ENCODE results near the gene GALNTL6. TPM values are rescaled to one million over a fixed set of nuclear protein-coding genes. Genes with fewer than 3 reads are reported as not detected.

Gene GALNTL6
- 0.66 TPM for polyA plus RNA-seq (2013, experiment 1 of 2)
- polyA plus RNA-seq (2013, experiment 2 of 2): 0.59 TPM

GRCh38 chr4:171812665-171813525 is at the start of gene GALNTL6:
GALNTL6 (plus strand) TSS chr4:171813404.
- H3K27me3 ChIP-seq (ENCODE audit: control insufficient read depth in 1 of 2, insufficient read depth in 1 of 2, low read length in 2 of 2): peaks cover 15 to 35% of the 10 kb centered on the region in 2 experiments
- no peak within 1 kb of the TSS for H3K9ac ChIP-seq (ENCODE audit: low read length)
- peak within 1 kb of the TSS in 1 of 2 experiments; percentile 75 for H3K4ac ChIP-seq (ENCODE audit: low read depth in 1 of 2, low read length in 2 of 2)
- peak within 1 kb of the TSS; percentile 73 for H2BK120ac ChIP-seq (ENCODE audit: low read depth, low read length)
- peak within 1 kb of the TSS in 1 of 2 experiments; percentile 81 for H3K14ac ChIP-seq (ENCODE audit: low read length in 2 of 2)
- no peaks in the 10 kb centered on the region for H3K79me1 ChIP-seq (replicated peaks; ENCODE audit: low read length, poor library complexity, severe bottlenecking)
- H3K4me2 ChIP-seq (ENCODE audit: low read length, poor library complexity, severe bottlenecking): peak within 1 kb of the TSS; percentile 100
- H3K4me3 ChIP-seq (ENCODE audit: insufficient read depth in 1 of 2, low read depth in 1 of 2, low read length in 2 of 2): peak within 1 kb of the TSS; percentile 49 to 57
- H3K23ac ChIP-seq (ENCODE audit: low read length in 2 of 2): peak within 1 kb of the TSS; percentile 9 to 16
- H2BK15ac ChIP-seq (ENCODE audit: low read depth, poor library complexity, severe bottlenecking): peak within 1 kb of the TSS; percentile 80
- no peak within 1 kb of the TSS for H2BK5ac ChIP-seq (ENCODE audit: low read depth, low read length, poor library complexity, severe bottlenecking)
- H3K18ac ChIP-seq (ENCODE audit: low read depth in 1 of 2, low read length in 2 of 2): peak within 1 kb of the TSS; percentile 81 to 87
- no peak within 1 kb of the TSS for H2AK5ac ChIP-seq (ENCODE audit: low read length, severe bottlenecking)
- WGBS: under 1% methylated on average over 61 of the region's 83 CpGs
- peaks cover 17% of the 10 kb centered on the region for H3K4me1 ChIP-seq (ENCODE audit: control insufficient read depth, insufficient read depth, low read depth, low read length)
- H4K91ac ChIP-seq (ENCODE audit: low read length): peak within 1 kb of the TSS; percentile 15
- no peaks in the 10 kb centered on the region for H3K36me3 ChIP-seq (ENCODE audit: control insufficient read depth in 1 of 2, insufficient read depth in 2 of 2, low read depth in 1 of 2, low read length in 2 of 2)
- DNase-seq: peak; percentile 62
- peak within 1 kb of the TSS; percentile 91 for H2AFZ ChIP-seq (ENCODE audit: low read depth, low read length)
- H2BK12ac ChIP-seq (ENCODE audit: low read length in 2 of 2): peak within 1 kb of the TSS; percentile 67 to 92
- peak within 1 kb of the TSS; percentile 60 for H4K8ac ChIP-seq (ENCODE audit: low read length)
- H3K9me3 ChIP-seq (ENCODE audit: control insufficient read depth, low read length): no peaks in the 10 kb centered on the region
- no peak within 1 kb of the TSS for H3K27ac ChIP-seq (ENCODE audit: low read length, poor library complexity, severe bottlenecking)

- no peak overlapping the region for H3K4ac ChIP-seq (ENCODE audit: low read depth in 1 of 2, low read length in 2 of 2)
- no peak overlapping the region for H3K9ac ChIP-seq (ENCODE audit: low read length)
- no peak overlapping the region for H2AFZ ChIP-seq (ENCODE audit: low read depth, low read length)
- H4K91ac ChIP-seq (ENCODE audit: low read length): no peak overlapping the region
- no peaks in the 10 kb centered on the region for H3K4me1 ChIP-seq (ENCODE audit: control insufficient read depth, insufficient read depth, low read depth, low read length)
- H4K8ac ChIP-seq (ENCODE audit: low read length): no peak overlapping the region
- no peak for DNase-seq
- no peak overlapping the region for H3K18ac ChIP-seq (ENCODE audit: low read depth in 1 of 2, low read length in 2 of 2)
- no peaks in the 10 kb centered on the region for H3K36me3 ChIP-seq (ENCODE audit: control insufficient read depth in 1 of 2, insufficient read depth in 2 of 2, low read depth in 1 of 2, low read length in 2 of 2)
- no peaks in the 10 kb centered on the region for H3K27me3 ChIP-seq (ENCODE audit: control insufficient read depth in 1 of 2, insufficient read depth in 1 of 2, low read length in 2 of 2)
- no peaks in the 10 kb centered on the region for H3K9me3 ChIP-seq (ENCODE audit: control insufficient read depth, low read length)
- no peaks in the 10 kb centered on the region for H3K79me1 ChIP-seq (replicated peaks; ENCODE audit: low read length, poor library complexity, severe bottlenecking)
- H3K4me3 ChIP-seq (ENCODE audit: insufficient read depth in 1 of 2, low read depth in 1 of 2, low read length in 2 of 2): no peak overlapping the region
- no peak overlapping the region for H2AK5ac ChIP-seq (ENCODE audit: low read length, severe bottlenecking)
- H2BK120ac ChIP-seq (ENCODE audit: low read depth, low read length): no peak overlapping the region
- no peak overlapping the region for H2BK12ac ChIP-seq (ENCODE audit: low read length in 2 of 2)
- H2BK15ac ChIP-seq (ENCODE audit: low read depth, poor library complexity, severe bottlenecking): no peak overlapping the region
- no peak overlapping the region for H3K23ac ChIP-seq (ENCODE audit: low read length in 2 of 2)
- H3K14ac ChIP-seq (ENCODE audit: low read length in 2 of 2): no peak overlapping the region
- no peak overlapping the region for H3K4me2 ChIP-seq (ENCODE audit: low read length, poor library complexity, severe bottlenecking)
- H3K27ac ChIP-seq (ENCODE audit: low read length, poor library complexity, severe bottlenecking): no peak overlapping the region
- H2BK5ac ChIP-seq (ENCODE audit: low read depth, low read length, poor library complexity, severe bottlenecking): no peak overlapping the region
These were observed 47.7 kb upstream of the GALNTL6 start for GRCh38 chr4:171765514-171765913.

GRCh38 chr4:171774642-171775190 is 38.5 kb upstream of the GALNTL6 start:
- no peak for DNase-seq
- Histone ChIP-seq H2BK15ac (ENCODE audit: low read depth, poor library complexity, severe bottlenecking) (no peak overlapping the region), H3K36me3 (ENCODE audit: control insufficient read depth in 1 of 2, insufficient read depth in 2 of 2, low read depth in 1 of 2, low read length in 2 of 2) (no peaks in the 10 kb centered on the region), H3K23ac (ENCODE audit: low read length in 2 of 2) (no peak overlapping the region), H3K4me1 (ENCODE audit: control insufficient read depth, insufficient read depth, low read depth, low read length) (no peaks in the 10 kb centered on the region), H2AK5ac (ENCODE audit: low read length, severe bottlenecking) (no peak overlapping the region), H3K4me3 (ENCODE audit: insufficient read depth in 1 of 2, low read depth in 1 of 2, low read length in 2 of 2) (no peak overlapping the region), H2BK12ac (ENCODE audit: low read length in 2 of 2) (no peak overlapping the region), H4K8ac (ENCODE audit: low read length) (no peak overlapping the region), H2BK5ac (ENCODE audit: low read depth, low read length, poor library complexity, severe bottlenecking) (no peak overlapping the region), H3K18ac (ENCODE audit: low read depth in 1 of 2, low read length in 2 of 2) (no peak overlapping the region), H3K9me3 (ENCODE audit: control insufficient read depth, low read length) (peaks cover 7% of the 10 kb centered on the region), H2BK120ac (ENCODE audit: low read depth, low read length) (no peak overlapping the region), H4K91ac (ENCODE audit: low read length) (no peak overlapping the region), H3K4ac (ENCODE audit: low read depth in 1 of 2, low read length in 2 of 2) (no peak overlapping the region), H3K4me2 (ENCODE audit: low read length, poor library complexity, severe bottlenecking) (no peak overlapping the region), H3K27ac (ENCODE audit: low read length, poor library complexity, severe bottlenecking) (no peak overlapping the region), H3K27me3 (ENCODE audit: control insufficient read depth in 1 of 2, insufficient read depth in 1 of 2, low read length in 2 of 2) (no peaks in the 10 kb centered on the region), H2AFZ (ENCODE audit: low read depth, low read length) (no peak overlapping the region), H3K9ac (ENCODE audit: low read length) (no peak overlapping the region), H3K79me1 (replicated peaks; ENCODE audit: low read length, poor library complexity, severe bottlenecking) (no peaks in the 10 kb centered on the region), H3K14ac (ENCODE audit: low read length in 2 of 2) (no peak overlapping the region)
- WGBS: 90% methylated on average over 4 of the region's 6 CpGs

- Histone ChIP-seq H3K27ac (ENCODE audit: low read length, poor library complexity, severe bottlenecking) (no peak overlapping the region), H2BK15ac (ENCODE audit: low read depth, poor library complexity, severe bottlenecking) (no peak overlapping the region), H3K4ac (ENCODE audit: low read depth in 1 of 2, low read length in 2 of 2) (no peak overlapping the region), H3K4me1 (ENCODE audit: control insufficient read depth, insufficient read depth, low read depth, low read length) (no peaks in the 10 kb centered on the region), H3K4me2 (ENCODE audit: low read length, poor library complexity, severe bottlenecking) (no peak overlapping the region), H3K4me3 (ENCODE audit: insufficient read depth in 1 of 2, low read depth in 1 of 2, low read length in 2 of 2) (no peak overlapping the region), H3K27me3 (ENCODE audit: control insufficient read depth in 1 of 2, insufficient read depth in 1 of 2, low read length in 2 of 2) (no peaks in the 10 kb centered on the region), H3K18ac (ENCODE audit: low read depth in 1 of 2, low read length in 2 of 2) (no peak overlapping the region), H2BK120ac (ENCODE audit: low read depth, low read length) (no peak overlapping the region), H3K9ac (ENCODE audit: low read length) (no peak overlapping the region), H4K8ac (ENCODE audit: low read length) (no peak overlapping the region), H3K36me3 (ENCODE audit: control insufficient read depth in 1 of 2, insufficient read depth in 2 of 2, low read depth in 1 of 2, low read length in 2 of 2) (no peaks in the 10 kb centered on the region), H3K79me1 (replicated peaks; ENCODE audit: low read length, poor library complexity, severe bottlenecking) (no peaks in the 10 kb centered on the region), H4K91ac (ENCODE audit: low read length) (no peak overlapping the region), H2BK12ac (ENCODE audit: low read length in 2 of 2) (no peak overlapping the region), H2BK5ac (ENCODE audit: low read depth, low read length, poor library complexity, severe bottlenecking) (no peak overlapping the region), H3K9me3 (ENCODE audit: control insufficient read depth, low read length) (peaks cover 6% of the 10 kb centered on the region), H2AFZ (ENCODE audit: low read depth, low read length) (no peak overlapping the region), H3K14ac (ENCODE audit: low read length in 2 of 2) (no peak overlapping the region), H3K23ac (ENCODE audit: low read length in 2 of 2) (no peak overlapping the region), H2AK5ac (ENCODE audit: low read length, severe bottlenecking) (no peak overlapping the region)
- no peak for DNase-seq
- 100% methylated on average over 1 of the region's 5 CpGs for WGBS
These were observed 33.9 kb upstream of the GALNTL6 start for GRCh38 chr4:171779301-171779700.
